Measurements from ENCODE around the gene SLC25A24.
"Not testable (repeated sequence)": the region's sequence is repeated elsewhere in the genome, so short reads cannot be mapped to it uniquely, and the experiment has no call there.

Gene SLC25A24

DNA sequence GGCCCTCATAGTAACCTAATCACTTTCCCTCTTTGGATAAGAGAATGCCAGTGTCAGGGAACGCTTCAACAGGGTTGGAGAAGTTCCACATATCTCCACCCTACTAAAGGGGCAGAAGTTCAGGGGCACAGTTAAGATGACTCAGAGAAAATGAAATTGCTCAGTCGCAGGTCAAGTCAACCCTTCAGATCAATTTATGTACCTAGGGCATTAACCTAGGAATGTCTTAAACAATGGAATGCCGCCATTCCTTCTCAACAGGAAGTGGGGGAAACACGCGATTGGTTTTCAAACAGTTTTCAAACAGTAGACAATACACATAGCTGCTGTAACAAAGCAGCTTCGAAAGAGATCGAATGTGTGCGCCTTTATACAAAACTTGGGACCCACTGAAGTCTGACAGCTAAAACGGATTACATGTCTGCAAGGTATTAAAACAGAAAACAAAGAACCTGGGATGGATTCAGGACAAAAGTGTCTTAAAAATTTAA is 897 bp downstream of the SLC25A24 start:
- no peak for DNase-seq (ENCODE audit: low read depth in 3 of 3)

DNA sequence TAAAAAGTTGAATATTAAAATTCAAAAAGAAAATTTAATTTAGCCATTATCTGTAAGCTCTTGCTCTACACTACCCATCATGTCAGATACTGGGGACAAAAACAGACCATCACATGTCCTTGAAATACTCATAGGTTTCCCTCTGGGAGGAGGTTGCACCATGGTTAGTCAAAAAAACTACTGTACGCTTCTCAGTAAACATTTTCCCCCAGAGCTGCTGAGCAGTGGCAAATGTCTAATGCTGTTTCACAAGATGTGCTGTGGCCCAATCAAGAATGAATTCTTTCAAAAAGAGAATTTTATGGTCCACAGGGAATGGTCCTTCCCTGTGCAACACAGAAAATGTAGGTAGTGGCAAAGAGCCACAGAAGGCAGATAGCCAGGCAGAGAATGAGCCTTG is 6.1 kb downstream of the SLC25A24 start:
- DNase-seq (ENCODE audit: low read depth in 3 of 3) = no peak

DNA sequence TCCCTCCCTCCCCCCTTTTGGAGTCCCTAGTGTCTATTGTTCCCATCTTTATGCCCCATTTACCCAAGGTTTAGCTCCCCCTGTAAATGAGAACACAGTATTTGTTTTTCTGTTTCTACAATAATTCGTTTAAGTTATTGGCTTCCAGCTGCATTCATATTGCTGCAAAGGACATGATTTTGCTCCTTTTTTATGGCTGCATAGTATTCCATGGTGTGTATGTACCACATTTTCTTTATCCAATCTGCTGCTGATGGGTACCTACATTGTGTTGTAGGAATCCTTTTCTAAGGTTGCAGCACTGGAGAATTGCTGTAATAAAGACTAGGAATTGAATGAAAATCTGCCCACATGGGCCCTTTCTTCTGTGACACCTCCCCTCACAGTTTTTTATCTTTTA is 6.8 kb downstream of the SLC25A24 start:
- no peak for DNase-seq (ENCODE audit: low read depth in 3 of 3)

DNA sequence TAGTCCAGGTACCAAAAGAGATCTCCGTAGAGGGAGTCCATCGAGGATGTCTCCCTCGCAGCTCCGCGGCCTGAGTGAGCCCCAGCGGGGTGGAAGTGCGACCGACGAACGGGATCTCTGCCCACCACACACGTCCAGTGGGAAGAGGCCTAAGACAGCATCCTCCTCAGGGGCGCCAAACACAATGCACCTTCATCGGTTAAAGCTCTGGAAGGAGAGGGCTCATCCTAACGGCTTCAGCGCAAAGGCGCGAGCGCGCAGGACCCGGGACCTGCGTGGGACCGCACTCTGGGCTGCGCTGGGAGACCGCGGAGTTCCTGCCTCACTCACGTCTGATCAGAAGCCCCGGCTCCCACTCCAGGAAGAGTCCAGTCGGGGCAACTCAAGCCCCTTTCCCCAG is 7.6 kb downstream of the SLC25A24 start:
- DNase-seq (ENCODE audit: low read depth in 3 of 3) = no peak

DNA sequence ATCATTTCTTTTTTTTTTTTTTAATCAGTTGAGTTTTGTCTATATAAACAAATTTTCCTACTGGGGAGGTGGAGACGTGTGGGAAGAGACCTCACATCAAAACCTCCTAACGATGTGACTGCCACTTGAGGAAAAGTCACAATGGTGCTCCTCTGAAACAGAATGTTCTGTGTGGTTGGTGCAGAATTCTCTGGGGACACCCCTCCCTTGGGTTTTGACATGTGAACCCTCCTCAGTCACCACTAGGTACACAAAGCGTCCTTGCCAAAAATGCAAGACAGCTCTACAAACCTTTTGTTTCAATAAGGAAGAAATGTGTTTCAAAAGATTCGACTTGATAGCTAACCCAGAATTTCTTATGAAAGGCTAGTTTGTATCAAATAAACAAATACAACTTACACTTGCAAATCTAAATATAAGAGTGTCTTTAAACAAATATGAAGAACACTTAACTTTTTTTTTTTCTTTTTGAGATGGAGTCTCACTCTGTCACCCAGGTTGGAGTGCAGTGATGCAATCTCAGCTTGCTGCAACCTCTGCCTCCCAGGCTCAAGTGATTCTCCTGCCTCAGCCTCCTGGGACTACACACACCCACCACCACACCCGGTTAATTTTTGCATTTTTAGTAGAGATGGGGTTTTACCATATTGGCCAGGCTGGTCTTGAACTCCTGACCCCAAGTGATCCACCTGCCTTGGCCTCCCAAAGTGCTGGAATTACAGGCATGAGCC is 9.3 kb downstream of the SLC25A24 start:
- no peak for DNase-seq (ENCODE audit: low read depth in 3 of 3)

DNA sequence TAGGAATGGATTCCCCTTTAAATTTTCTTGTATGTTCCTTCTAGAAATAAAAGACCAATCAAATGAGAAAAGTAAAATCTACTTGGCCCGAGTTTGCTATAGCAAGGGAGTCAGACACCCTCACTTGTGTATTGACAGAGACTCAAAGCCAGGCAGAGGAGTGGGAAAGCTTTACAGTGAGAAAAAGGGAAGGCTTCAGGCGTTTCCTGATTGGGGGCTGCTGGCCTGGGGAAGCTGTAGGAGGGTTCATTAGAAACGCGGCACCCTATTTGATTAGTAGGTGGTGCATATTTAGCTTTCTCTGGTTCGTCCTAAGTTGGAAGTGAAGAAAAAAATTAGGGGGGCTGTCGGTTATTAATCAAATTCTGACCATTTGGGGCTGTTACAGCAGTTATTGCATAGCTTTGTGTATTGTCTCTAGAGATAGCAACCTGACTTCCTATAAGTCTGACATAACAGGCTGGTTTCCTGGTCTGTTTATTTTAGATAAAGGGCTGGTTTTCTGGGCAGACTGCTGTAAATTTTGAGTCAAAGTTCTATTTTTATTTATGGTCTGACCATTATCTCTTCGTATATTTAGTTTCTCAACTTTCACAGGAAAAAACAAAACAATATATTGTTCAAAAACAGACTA is 10.0 kb downstream of the SLC25A24 start:
- no peak for DNase-seq (ENCODE audit: low read depth in 3 of 3)

DNA sequence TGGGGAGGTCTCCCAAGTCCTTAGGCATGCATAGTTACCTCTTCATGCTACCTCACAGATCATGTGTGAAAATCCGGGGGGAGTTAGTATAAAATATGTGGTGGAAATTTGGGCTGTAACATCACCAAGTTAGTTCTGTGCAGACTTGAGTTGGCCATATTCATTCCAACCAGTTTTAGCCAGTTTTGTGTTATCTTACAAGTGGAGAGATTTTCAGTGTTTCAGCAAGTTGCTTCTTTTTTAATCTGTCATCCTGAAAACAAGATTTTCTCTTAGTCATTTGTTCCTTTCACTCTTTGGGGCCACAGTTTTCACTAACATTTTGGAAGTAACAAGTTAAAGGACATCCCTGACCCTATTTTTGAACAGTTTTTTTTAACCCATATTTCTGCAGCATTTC is 11.3 kb downstream of the SLC25A24 start:
- no peak for DNase-seq (ENCODE audit: low read depth in 3 of 3)

DNA sequence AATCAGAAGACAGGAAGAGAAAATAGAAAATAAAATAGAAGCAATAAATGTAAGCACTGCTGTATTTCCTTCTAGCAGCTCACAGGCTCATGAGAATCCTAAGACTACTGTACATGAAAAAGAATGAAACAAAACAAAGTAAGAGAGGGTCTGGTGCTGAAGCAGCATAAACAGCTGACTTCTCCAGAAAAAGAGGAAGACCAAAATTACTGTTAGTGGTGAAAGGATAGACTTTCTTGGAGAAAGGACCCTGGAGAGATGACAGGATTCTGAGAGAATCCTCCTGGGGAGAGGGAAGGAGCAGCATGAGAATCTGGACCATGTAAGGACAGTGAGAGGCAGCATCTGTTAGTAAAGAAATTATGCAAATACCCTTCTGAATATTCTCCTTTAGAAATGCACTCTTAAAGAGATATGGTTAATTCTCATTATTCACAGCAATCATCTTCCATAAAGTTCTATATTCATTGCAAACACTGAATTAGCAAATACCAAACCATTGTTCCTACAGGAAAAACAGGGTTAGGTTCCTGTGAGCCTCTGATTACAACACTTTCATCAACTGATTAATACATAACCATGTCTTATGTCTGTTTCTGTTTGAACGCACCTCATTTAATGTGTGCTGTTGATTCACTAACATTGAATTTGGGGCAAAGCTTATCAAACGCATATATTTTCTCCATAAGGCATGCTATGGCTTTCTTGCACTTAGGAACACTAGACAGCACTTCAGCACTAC is 17.0 kb downstream of the SLC25A24 start:
- no peak for DNase-seq (ENCODE audit: low read depth in 3 of 3)

DNA sequence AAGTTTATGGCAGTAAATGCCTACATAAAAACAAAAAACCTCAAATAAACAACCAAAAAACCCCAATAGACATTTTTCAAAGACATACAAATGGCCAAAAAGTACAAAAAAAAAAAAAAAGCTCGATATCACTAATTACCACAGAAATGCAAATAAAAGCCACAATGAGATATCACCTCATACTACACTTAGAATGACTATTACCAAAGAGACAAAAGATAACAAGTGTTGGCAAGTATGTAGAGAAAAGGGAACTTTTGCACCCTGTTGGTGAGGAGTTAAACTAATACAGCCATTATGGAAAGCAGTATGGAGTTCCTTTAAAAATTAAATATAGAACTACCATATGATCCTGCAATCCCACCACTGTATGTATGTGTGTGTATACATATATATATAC is 21.1 kb downstream of the SLC25A24 start:
- DNase-seq (ENCODE audit: low read depth in 3 of 3) = no peak

DNA sequence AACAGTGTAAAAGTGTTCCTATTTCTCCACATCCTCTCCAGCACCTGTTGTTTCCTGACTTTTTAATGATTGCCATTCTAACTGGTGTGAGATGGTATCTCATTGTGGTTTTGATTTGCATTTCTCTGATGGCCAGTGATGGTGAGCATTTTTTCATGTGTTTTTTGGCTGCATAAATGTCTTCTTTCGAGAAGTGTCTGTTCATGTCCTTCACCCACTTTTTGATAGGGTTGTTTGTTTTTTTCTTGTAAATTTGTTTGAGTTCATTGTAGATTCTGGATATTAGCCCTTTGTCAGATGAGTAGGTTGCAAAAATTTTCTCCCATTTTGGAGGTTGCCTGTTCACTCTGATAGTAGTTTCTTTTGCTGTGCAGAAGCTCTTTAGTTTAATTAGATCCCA is 37.7 kb downstream of the SLC25A24 start:
- DNase-seq (ENCODE audit: low read depth in 3 of 3) = not testable (repeated sequence)

DNA sequence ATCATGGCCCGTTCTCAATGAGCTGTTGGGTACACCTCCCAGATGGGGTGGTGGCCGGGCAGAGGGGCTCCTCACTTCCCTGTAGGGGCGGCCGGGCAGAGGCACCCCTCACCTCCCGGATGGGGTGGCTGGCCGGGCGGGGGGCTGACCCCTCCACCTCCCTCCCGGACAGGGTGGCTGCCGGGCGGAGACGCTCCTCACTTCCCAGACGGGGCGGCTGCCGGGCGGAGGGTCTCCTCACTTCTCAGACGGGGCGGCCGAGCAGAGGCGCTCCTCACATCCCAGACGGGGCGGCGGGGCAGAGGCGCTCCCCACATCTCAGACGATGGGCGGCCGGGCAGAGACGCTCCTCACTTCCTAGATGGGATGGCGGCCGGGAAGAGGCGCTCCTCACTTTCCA is 40.2 kb downstream of the SLC25A24 start:
- DNase-seq (ENCODE audit: low read depth in 3 of 3) = not testable (repeated sequence)

DNA sequence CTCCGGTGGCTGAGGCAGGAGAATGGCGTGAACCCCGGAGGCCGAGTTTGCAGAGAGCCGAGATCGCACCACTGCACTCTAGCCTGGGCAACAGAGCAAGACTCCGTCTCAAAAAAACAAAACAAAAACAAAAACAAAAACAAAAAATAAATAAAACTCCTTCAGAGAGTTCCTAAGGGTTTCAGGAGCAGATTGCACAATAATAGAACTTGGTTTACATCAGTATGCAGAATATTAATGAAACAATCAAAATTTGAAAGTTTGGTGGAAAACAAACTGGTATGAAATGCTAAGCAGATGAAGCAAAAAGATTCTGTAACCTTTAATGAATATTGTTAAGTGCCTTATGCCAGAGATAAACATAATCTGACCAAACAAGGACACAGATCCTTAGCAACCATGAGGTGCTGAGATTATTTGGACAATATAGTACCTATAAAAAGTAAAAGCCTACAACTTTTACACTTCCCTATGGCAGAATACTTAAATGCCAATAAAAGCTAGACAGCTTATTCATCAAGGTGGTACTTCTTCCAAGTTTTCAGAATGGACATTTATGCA is 41.2 kb downstream of the SLC25A24 start:
- no peak for DNase-seq (ENCODE audit: low read depth in 3 of 3)

DNA sequence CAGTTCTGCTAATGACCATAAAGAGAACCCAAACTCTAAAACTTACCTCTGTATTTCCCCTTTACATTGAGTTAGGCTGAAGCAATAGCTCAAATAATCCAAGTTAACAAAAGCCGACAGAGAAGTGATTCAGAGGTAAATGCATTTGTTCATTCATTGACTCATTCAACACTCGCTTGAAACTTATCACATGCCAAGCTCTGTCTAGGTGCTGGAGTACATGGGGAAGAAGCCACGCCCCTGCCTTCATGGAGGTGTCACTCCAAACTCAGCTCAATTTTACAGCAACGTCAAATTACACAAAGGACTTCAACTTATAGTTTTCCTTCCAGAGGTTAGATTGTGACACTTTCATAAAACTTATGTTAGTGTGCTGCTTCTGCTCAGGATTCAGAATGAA is 45.8 kb downstream of the SLC25A24 start:
- no peak for DNase-seq (ENCODE audit: low read depth in 3 of 3)

DNA sequence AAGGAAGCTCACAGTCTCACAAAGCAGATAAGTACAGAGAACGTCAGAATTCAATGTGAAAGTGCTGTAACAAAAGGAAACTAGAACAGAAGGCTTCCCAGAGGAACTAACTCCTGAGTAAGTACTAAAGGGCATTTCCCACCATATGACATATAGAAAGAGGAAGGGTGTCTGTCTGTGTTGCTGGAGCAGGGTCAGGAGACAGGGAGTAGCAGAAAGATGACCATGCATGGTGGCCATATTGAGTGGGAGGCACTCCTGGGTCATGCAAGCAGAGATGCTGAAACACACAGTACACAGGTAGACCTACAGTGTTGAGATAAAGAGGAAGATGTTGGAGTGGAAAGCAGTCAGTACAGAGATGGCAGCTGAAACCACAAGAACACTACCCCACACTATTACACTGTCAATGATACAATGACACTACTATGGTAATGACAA is 47.3 kb downstream of the SLC25A24 start:
- no peak for DNase-seq (ENCODE audit: low read depth in 3 of 3)

DNA sequence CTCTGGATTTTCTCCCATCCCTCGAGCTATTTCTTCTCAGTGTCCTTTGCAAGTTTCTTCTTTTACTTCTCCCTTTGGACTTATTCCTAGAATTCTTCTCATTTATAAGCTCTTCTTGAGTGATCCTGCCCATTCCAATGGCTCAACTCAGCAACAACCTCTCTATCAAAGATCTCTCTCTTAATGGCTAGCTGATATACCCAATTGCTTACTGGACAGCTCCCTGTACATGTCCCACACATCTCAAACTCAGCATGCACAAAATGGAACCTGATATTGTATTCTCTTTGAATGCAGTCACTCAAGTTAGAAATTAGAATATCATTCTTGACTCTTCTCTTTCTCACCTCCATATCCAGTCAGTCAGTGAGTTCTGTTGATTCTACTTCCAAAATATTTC is 48.6 kb downstream of the SLC25A24 start:
- DNase-seq (ENCODE audit: low read depth in 3 of 3) = no peak

DNA sequence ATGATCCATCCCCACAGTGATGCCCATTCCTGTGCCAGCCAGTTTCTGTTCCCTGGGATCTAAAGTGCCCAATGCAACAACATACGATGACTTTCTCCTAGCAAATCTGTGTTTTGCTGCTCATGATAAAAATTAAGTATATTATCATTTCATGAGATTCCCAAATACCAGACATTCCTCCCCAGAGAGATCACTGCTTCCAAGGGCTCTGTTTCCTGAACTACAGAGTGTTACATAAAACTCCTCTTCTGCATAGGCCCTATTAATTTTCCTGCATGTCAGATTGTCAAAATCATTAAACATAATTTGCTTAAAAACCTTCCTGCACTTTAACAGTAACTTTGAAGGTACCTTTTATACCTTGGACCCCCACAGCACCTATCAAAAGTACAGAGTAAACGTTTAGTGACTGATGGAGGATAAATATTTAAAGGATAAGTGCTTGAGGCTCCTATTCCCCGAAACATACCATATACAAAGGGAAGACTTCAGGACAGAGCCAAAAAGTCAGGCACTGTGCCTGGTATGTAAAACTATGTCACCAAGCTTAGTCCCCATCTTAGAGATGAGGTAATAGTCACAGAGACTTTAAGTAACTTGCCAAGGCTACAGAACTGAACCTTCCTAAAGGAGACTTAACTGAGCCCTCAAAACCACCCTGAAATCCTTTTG is 50.2 kb downstream of the SLC25A24 start:
- DNase-seq (ENCODE audit: low read depth in 3 of 3) = no peak

DNA sequence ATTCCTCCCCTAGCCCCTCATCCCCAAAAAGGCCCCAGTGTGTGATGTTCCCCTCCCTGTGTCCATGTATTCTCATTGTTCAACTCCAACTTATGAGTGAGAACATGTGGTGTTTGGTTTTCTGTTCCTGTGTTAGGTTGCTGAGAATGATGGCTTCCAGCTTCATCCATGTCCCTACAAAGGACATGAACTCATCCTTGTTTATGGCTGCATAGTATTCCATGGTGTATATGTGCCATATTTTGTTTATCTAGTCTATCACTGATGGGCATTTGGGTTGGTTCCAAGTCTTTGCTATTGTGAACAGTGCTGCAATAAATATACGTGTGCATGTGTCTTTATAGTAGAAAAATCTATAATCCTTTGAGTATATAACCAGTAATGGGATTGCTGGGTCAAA is 55.6 kb downstream of the SLC25A24 start:
- not testable (repeated sequence) for DNase-seq (ENCODE audit: low read depth in 3 of 3)

DNA sequence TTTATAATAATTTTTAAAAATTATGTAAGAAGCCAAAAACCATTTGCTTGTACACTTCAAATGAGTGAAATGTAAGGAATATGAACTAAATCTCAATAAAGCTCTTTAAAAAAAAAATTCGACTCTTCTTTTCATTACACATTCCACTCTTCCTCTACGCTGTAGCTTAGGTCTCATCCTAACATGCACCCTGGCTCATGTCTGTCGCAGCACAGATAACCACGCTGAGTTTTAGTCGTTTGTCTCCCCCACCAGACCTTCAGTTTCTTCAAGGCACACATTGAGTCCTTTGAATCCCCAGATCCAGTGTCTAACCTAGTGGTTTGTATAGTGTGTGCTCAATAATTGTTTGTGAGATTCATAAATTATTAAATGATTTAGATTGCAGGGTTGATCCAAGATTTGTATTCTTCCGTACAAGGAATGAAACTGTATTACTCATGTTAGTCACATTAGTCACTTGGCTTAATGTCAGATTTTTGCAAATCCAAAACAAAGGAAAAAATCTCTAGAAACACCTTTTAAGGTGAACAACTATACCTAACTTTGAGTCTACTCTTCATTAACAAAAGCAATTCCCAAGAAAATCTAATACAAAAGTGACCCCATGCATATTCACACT is 57.3 kb downstream of the SLC25A24 start:
- DNase-seq (ENCODE audit: low read depth in 3 of 3) = no peak

DNA sequence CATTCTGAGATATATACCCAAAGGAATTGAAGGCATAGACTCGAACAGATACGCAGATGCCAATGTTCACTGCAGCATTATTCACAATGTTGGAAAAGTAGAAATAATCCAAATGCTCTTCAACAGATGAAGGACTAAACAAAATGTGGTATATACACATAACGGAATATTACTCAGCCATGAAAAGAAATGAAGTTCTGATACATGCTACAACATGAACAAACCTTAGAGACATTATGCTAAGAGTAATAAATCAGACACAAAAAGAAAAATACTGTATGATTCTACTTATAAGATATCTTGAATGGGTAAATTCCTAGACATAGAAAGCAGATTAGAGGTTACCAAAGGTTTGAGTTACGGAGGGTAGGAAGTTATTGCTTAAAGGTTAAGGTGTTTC is 57.9 kb downstream of the SLC25A24 start:
- DNase-seq (ENCODE audit: low read depth in 3 of 3) = no peak

DNA sequence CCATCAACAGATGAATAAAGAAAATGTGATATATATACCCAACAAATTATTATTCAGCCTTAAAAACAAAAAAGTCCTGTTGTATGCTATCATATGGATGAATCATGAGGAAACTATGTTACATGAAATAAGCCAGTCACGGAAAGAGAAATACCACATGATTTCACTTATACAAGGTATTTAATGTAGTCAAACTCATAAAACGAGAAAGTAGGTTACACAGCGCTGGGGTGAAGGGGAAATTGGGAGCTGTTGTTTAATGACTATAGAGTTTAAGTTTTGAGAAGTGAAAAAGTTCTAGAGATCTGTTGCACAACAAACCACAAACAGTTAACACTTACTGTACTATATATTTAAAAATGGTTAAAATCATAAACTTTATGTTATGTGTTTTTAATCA is 58.5 kb downstream of the SLC25A24 start:
- no peak for DNase-seq (ENCODE audit: low read depth in 3 of 3)

DNA sequence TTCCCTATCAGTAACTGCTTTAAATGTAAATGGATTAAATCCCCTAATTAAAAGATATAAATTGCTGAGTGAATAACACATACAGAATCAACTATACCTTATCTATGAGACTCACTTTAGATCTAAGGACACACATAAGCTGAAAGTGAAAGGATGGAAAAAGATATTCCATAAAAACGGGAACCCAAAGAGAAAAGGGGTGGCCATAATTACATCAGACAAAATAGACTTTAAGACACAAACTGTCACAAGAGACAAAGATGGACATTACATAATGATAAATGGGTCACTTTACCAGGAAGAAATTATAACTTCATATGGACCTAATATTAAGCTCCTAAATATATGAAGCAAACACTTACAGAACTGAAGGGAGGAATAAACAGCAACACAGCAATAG is 59.2 kb downstream of the SLC25A24 start:
- no peak for DNase-seq (ENCODE audit: low read depth in 3 of 3)

Data from stimulated activated CD4-positive, alpha-beta T cell treated with anti-CD3 and anti-CD28 coated beads, TNF-alpha, amount 100 ng/mL, for 48 hours (primary cell).